Trophoblast cell (in vitro differentiated cells and primary cell): ENCODE data around the gene ME1.
"Not testable (repeated sequence)": the region's sequence is repeated elsewhere in the genome, so short reads cannot be mapped to it uniquely, and the experiment has no call there.

ENCODE experiments used
- DNase-seq, 2 donors: peaks; one replicate each; pipeline ENCODE4 v3.0.0-alpha.2; 2016
- H2AFZ ChIP-seq: 2 replicates; pipeline ENCODE4 v1.6.1; 2013; ENCODE audit warnings: low read length, moderate library complexity, mild to moderate bottlenecking; ENCODE audit not compliant: insufficient read depth, poor library complexity
- H2AK5ac ChIP-seq: 2 replicates; pipeline ENCODE4 v1.6.1; 2013; ENCODE audit warnings: mild to moderate bottlenecking, low read length
- H2BK120ac ChIP-seq: 2 replicates; pipeline ENCODE4 v1.6.1; 2013; ENCODE audit warnings: low read length, mild to moderate bottlenecking, moderate library complexity; ENCODE audit not compliant: insufficient read depth, poor library complexity
- H2BK12ac ChIP-seq: 2 replicates; pipeline ENCODE4 v1.6.1; 2013; ENCODE audit warnings: mild to moderate bottlenecking, low read length, moderate library complexity
- H2BK5ac ChIP-seq: 2 replicates; pipeline ENCODE4 v1.6.1; 2013; ENCODE audit warnings: low read length, low read depth, moderate library complexity, mild to moderate bottlenecking; ENCODE audit not compliant: poor library complexity
- H3K14ac ChIP-seq: 2 replicates; pipeline ENCODE4 v1.6.1; 2013; ENCODE audit warnings: mild to moderate bottlenecking, low read length
- H3K18ac ChIP-seq: 2 replicates; pipeline ENCODE4 v1.6.1; 2013; ENCODE audit warnings: mild to moderate bottlenecking, low read length
- H3K23ac ChIP-seq: 2 replicates; pipeline ENCODE4 v1.6.1; 2013; ENCODE audit warnings: low read length
- H3K27ac ChIP-seq: 2 replicates; pipeline ENCODE4 v1.5.1; 2013; ENCODE audit warnings: low read depth, mild to moderate bottlenecking, inconsistent platforms, low read length, moderate library complexity
- H3K27me3 ChIP-seq: 2 replicates; pipeline ENCODE4 v1.6.1; 2013; ENCODE audit warnings: inconsistent platforms, mild to moderate bottlenecking, low read length, moderate library complexity; ENCODE audit not compliant: insufficient read depth
- H3K36me3 ChIP-seq, 2 experiments: 1 replicate in 1 of 2; 2 replicates in 1 of 2; pipeline ENCODE4 v1.6.1; 2013; ENCODE audit warnings: low read length in 2 of 2, mild to moderate bottlenecking in 2 of 2, moderate library complexity in 1 of 2; ENCODE audit not compliant: insufficient read depth in 2 of 2, control insufficient read depth in 1 of 2
- H3K4ac ChIP-seq: 2 replicates; pipeline ENCODE4 v1.6.1; 2013; ENCODE audit warnings: low read depth, mild to moderate bottlenecking, low read length, moderate library complexity
- H3K4me1 ChIP-seq, 2 experiments: 1 replicate in 1 of 2; 2 replicates in 1 of 2; pipeline ENCODE4 v1.6.1; 2013; ENCODE audit warnings: low read length in 2 of 2, mild to moderate bottlenecking in 2 of 2, moderate library complexity in 1 of 2; ENCODE audit not compliant: insufficient read depth in 2 of 2, control insufficient read depth in 1 of 2
- H3K4me2 ChIP-seq: 2 replicates; pipeline ENCODE4 v1.6.1; 2013; ENCODE audit warnings: inconsistent platforms, mild to moderate bottlenecking, low read length, moderate library complexity
- H3K4me3 ChIP-seq: 2 replicates; pipeline ENCODE4 v1.5.1; 2013; ENCODE audit warnings: mild to moderate bottlenecking, low read depth, low read length, inconsistent platforms
- H3K79me1 ChIP-seq: one replicate; pipeline ENCODE4 v1.6.1; 2013; ENCODE audit warnings: low read length
- H3K79me2 ChIP-seq: 2 replicates; pipeline ENCODE4 v1.6.1; 2013; ENCODE audit warnings: low read length, mild to moderate bottlenecking; ENCODE audit not compliant: control insufficient read depth, insufficient read depth, poor library complexity
- H3K9ac ChIP-seq: 2 replicates; pipeline ENCODE4 v1.6.1; 2013; ENCODE audit warnings: mild to moderate bottlenecking, low read length
- H3K9me3 ChIP-seq: 2 replicates; pipeline ENCODE4 v1.6.1; 2013; ENCODE audit warnings: low read depth, mild to moderate bottlenecking, control low read depth, inconsistent platforms, low read length; ENCODE audit not compliant: insufficient read depth
- H4K12ac ChIP-seq: 2 replicates; pipeline ENCODE4 v1.6.1; 2013; ENCODE audit warnings: low read depth, mild to moderate bottlenecking, low read length, moderate library complexity
- H4K8ac ChIP-seq: 2 replicates; pipeline ENCODE4 v1.6.1; 2013; ENCODE audit warnings: low read depth, mild to moderate bottlenecking, low read length, moderate library complexity
- H4K91ac ChIP-seq: one replicate; pipeline ENCODE4 v1.6.1; 2013; ENCODE audit warnings: low read depth, mild to moderate bottlenecking, low read length, moderate library complexity
- WGBS: extraction: QIAGEN DNeasy Blood & Tissue Kit; methylation state at CpG from one replicate; pipeline ENCODE4 v1.1.7; 2013; ENCODE audit warnings: missing lambda C conversion rate; ENCODE audit not compliant: insufficient read length, insufficient coverage; ENCODE audit errors: extremely low coverage; 5-methylcytosine and 5-hydroxymethylcytosine counted together

The ME1 gene

DNA sequence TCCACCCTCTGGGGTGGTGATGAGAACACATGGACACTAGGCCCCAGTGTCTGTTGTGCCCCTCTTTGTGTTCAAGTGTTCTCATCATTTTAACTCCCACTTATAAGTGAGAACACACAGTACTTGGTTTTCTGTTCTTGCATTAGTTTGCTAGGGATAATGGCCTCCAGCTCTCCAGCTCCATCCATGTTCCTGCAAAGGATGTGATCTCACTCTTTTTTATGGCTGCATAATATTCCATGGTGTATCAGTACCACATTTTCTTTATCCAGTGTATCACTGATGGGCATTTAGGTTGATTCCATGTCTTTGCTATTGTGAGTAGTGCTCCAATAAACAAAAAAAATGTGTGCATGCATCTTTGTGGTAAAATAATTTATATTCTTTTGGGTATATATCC lies 170.3 kb downstream of the ME1 start:
- Histone ChIP-seq H2BK5ac (no peak overlapping the region), H3K4me3 (no peak overlapping the region), H3K4me2 (no peak overlapping the region), H3K4ac (no peak overlapping the region), H2BK12ac (no peak overlapping the region), H3K36me3 (no peaks in the 10 kb centered on the region), H2AK5ac (no peak overlapping the region), H3K18ac (no peak overlapping the region), H3K27ac (no peak overlapping the region), H3K23ac (no peak overlapping the region), H4K12ac (no peak overlapping the region), H3K79me2 (no peaks in the 10 kb centered on the region), H2AFZ (no peak overlapping the region), H3K14ac (no peak overlapping the region), H4K8ac (no peak overlapping the region), H3K9me3 (no peaks in the 10 kb centered on the region), H2BK120ac (no peak overlapping the region), H3K79me1 (no peaks in the 10 kb centered on the region), H3K27me3 (no peaks in the 10 kb centered on the region), H3K9ac (no peak overlapping the region), H3K4me1 (no peaks in the 10 kb centered on the region), H4K91ac (no peak overlapping the region)
- DNase-seq, result no peak

DNA sequence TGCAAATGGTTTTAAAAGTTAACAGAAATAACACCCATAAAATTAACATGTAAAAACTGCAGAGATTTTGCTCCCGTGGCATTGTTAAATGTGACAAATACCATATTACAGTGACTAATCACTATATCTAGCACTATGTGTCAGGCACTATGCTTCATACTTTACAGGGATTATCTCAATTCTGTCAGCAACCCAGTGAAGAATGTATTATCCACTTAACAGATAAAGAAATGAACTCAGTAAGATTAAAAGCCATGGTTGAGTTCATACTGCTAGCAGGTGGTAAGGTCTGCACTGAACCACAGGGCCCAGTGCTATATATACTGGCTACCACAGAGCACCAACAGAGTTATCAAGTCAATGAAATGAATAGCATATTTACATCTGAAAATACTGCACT lies 172.3 kb downstream of the ME1 start:
- no peak overlapping the region for H2AK5ac ChIP-seq
- no peak overlapping the region for H3K4ac ChIP-seq
- no peak overlapping the region for H3K9ac ChIP-seq
- no peak overlapping the region for H2BK120ac ChIP-seq
- no peaks in the 10 kb centered on the region for H3K9me3 ChIP-seq
- H3K36me3 ChIP-seq, result no peaks in the 10 kb centered on the region
- no peak overlapping the region for H3K18ac ChIP-seq
- H3K79me2 ChIP-seq, result no peaks in the 10 kb centered on the region
- H2AFZ ChIP-seq, result no peak overlapping the region
- H3K4me3 ChIP-seq, result no peak overlapping the region
- H4K12ac ChIP-seq, result no peak overlapping the region
- no peaks in the 10 kb centered on the region for H3K27me3 ChIP-seq
- no peak overlapping the region for H2BK5ac ChIP-seq
- DNase-seq, result no peak
- H4K91ac ChIP-seq, result no peak overlapping the region
- no peak overlapping the region for H4K8ac ChIP-seq
- no peak overlapping the region for H3K23ac ChIP-seq
- H3K4me1 ChIP-seq, result no peaks in the 10 kb centered on the region
- no peak overlapping the region for H2BK12ac ChIP-seq
- H3K27ac ChIP-seq, result no peak overlapping the region
- H3K79me1 ChIP-seq, result no peaks in the 10 kb centered on the region
- H3K4me2 ChIP-seq, result no peak overlapping the region
- WGBS, result no CpG with 5 or more reads among the region's 1 CpG
- H3K14ac ChIP-seq, result no peak overlapping the region

DNA sequence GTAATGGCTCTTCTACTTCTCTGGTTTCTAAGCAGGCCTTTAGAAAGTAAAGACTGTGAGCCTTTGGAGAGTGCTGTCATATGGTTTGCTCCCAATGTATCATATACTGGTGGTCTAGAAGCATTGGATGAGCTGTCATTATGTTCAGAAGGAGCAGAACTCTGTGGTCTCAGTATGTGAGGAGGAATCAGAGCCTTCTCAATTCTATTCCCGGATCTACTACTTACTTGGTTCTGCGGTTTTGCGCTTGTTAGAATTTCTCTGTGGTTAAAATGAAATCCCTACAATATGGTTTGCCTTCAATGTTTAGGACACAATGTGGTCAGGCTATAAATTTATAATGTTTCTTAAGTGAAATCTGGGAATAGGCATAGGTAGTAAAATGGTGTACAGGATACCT lies 173.1 kb downstream of the ME1 start:
- WGBS, result no CpG with 5 or more reads among the region's 3 CpGs

DNA sequence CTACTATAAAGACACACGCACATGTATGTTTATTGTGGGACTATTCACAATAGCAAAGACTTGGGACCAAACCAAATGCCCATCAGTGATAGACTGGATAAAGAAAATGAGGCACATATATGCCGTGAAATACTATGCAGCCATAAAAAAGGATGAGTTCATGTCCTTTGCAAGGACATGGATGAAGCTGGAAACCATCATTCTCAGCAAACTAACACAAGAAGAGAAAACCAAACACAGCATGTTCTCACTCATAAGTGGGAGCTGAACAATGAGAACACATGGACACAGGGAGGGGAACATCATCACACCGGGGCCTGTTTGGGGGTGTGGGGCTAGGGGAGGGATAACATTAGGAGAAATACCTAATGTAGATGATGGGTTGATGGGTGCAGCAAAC lies 174.1 kb downstream of the ME1 start:
- H3K9me3 ChIP-seq, H3K14ac ChIP-seq, H3K9ac ChIP-seq, H4K91ac ChIP-seq, H3K36me3 ChIP-seq, H3K27ac ChIP-seq, DNase-seq, H3K79me2 ChIP-seq, H2BK120ac ChIP-seq, H3K27me3 ChIP-seq, H4K12ac ChIP-seq, H2BK5ac ChIP-seq, H2AK5ac ChIP-seq, H3K4me3 ChIP-seq, H4K8ac ChIP-seq, H3K4ac ChIP-seq, H2AFZ ChIP-seq, H3K4me2 ChIP-seq, H3K79me1 ChIP-seq, H3K4me1 ChIP-seq, H3K18ac ChIP-seq, H3K23ac ChIP-seq, H2BK12ac ChIP-seq: not testable (repeated sequence)
- WGBS, result no CpG with 5 or more reads among the region's 3 CpGs

More for the DNA sequence above, 173.1 kb downstream of the ME1 start:
- Histone ChIP-seq H2AK5ac (no peak overlapping the region), H3K4me2 (no peak overlapping the region), H3K4me3 (no peak overlapping the region), H3K4ac (no peak overlapping the region), H2AFZ (no peak overlapping the region), H4K8ac (no peak overlapping the region), H3K79me1 (no peaks in the 10 kb centered on the region), H3K14ac (no peak overlapping the region), H4K12ac (no peak overlapping the region), H3K18ac (no peak overlapping the region), H3K23ac (no peak overlapping the region), H3K27ac (no peak overlapping the region), H3K79me2 (no peaks in the 10 kb centered on the region), H2BK120ac (no peak overlapping the region), H3K9ac (no peak overlapping the region), H2BK12ac (no peak overlapping the region), H3K4me1 (peaks cover 0 to 2% of the 10 kb centered on the region in 2 experiments), H3K9me3 (no peaks in the 10 kb centered on the region), H3K36me3 (no peaks in the 10 kb centered on the region), H4K91ac (no peak overlapping the region), H2BK5ac (no peak overlapping the region), H3K27me3 (no peaks in the 10 kb centered on the region)
- no peak for DNase-seq
